ENCODE data around the gene TMEM132D. TPM values are rescaled to one million over a fixed set of nuclear protein-coding genes. Genes with fewer than 3 reads are reported as not detected.

Gene TMEM132D
- total RNA-seq, 2 donors from 2014 or later = 4.4 to 14.2 TPM

DNA sequence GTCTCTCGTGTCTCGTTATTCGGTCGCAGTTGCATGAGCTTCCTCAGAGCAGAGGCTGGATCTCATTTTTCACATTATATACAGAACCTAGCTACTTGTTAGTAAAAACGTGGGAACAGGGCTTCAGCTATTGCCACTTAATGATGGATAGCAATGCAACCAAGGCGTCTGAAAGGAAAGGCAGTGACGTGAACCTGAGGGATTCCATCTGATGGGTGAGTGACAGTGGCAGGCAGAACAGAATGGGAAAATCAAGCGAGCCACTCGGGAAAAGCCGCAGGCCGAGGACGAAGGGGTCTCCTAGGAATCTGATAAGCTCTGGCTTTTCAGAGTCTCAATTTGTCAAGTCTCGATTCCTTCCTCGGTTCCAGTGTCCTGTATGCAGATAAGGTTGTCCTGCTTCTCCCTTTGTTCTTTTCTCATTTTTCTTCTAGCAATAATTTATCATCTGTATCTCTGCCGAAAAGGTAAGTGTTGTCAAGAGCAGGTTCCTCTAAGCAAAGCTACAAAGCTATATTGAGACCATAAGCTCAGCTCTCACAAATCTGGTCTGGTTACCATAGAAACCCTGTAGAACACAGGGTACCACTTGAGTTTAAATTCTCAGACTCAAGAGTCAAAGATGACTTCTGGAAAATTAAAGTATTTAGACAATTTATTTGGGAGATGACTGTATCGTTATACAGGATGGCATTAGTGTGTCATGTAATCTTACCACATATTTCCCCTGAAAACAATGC, 633.9 kb downstream of the TMEM132D start:
- Histone ChIP-seq H3K27ac (ENCODE audit: low read depth, low read length) (no peak overlapping the region), H3K9me3 (ENCODE audit: control insufficient read depth, low read length) (no peaks in the 10 kb centered on the region), H3K9ac (ENCODE audit: extremely low read depth, low read length, poor library complexity, severe bottlenecking) (no peak overlapping the region), H3K4me3 (ENCODE audit: low read length) (no peak overlapping the region), H3K4me1 (ENCODE audit: control insufficient read depth, insufficient read depth, low read length) (no peaks in the 10 kb centered on the region), H3K36me3 (ENCODE audit: control insufficient read depth, insufficient read depth, low read length) (no peaks in the 10 kb centered on the region), H3K27me3 (ENCODE audit: control insufficient read depth, insufficient read depth, low read length, poor library complexity, severe bottlenecking) (no peaks in the 10 kb centered on the region)
- H3K27me3 Mint-ChIP-seq (ENCODE audit: insufficient read depth) = peaks cover 2% of the 10 kb centered on the region
- H3K27ac Mint-ChIP-seq = no peak overlapping the region
- H3K36me3 Mint-ChIP-seq (ENCODE audit: low read depth) = no peaks in the 10 kb centered on the region
- H3K4me1 Mint-ChIP-seq = peaks cover 3% of the 10 kb centered on the region
- no peak for DNase-seq
- TF ChIP-seq CTCF (conservative IDR thresholded peaks at IDR 0.05) = no peak
- no peak overlapping the region for H3K4me3 Mint-ChIP-seq
- 89 to 90% methylated on average over 13 to 16 of the region's 16 CpGs for WGBS, 2 experiments (ENCODE audit: insufficient coverage in 1 of 2, insufficient read length in 1 of 2)
- peaks cover 14% of the 10 kb centered on the region for H3K9me3 Mint-ChIP-seq

GRCh38 chr12:129258781-129259318, 645.0 kb downstream of the TMEM132D start:
- Histone ChIP-seq H3K4me3 (ENCODE audit: low read length) (no peak overlapping the region), H3K4me1 (ENCODE audit: control insufficient read depth, insufficient read depth, low read length) (no peaks in the 10 kb centered on the region), H3K9me3 (ENCODE audit: control insufficient read depth, low read length) (no peaks in the 10 kb centered on the region), H3K36me3 (ENCODE audit: control insufficient read depth, insufficient read depth, low read length) (no peaks in the 10 kb centered on the region), H3K27ac (ENCODE audit: low read depth, low read length) (no peak overlapping the region), H3K9ac (ENCODE audit: extremely low read depth, low read length, poor library complexity, severe bottlenecking) (no peak overlapping the region), H3K27me3 (ENCODE audit: control insufficient read depth, insufficient read depth, low read length, poor library complexity, severe bottlenecking) (no peaks in the 10 kb centered on the region)
- no peak for DNase-seq
- H3K27ac Mint-ChIP-seq = no peak overlapping the region
- H3K4me1 Mint-ChIP-seq = no peaks in the 10 kb centered on the region
- H3K4me3 Mint-ChIP-seq = no peak overlapping the region
- TF ChIP-seq CTCF (conservative IDR thresholded peaks at IDR 0.05) = no peak
- H3K27me3 Mint-ChIP-seq (ENCODE audit: insufficient read depth) = no peaks in the 10 kb centered on the region
- no peaks in the 10 kb centered on the region for H3K9me3 Mint-ChIP-seq
- no peaks in the 10 kb centered on the region for H3K36me3 Mint-ChIP-seq (ENCODE audit: low read depth)
- 91 to 100% methylated on average over 3 to 5 of the region's 5 CpGs for WGBS, 2 experiments (ENCODE audit: insufficient coverage in 1 of 2, insufficient read length in 1 of 2)

DNA sequence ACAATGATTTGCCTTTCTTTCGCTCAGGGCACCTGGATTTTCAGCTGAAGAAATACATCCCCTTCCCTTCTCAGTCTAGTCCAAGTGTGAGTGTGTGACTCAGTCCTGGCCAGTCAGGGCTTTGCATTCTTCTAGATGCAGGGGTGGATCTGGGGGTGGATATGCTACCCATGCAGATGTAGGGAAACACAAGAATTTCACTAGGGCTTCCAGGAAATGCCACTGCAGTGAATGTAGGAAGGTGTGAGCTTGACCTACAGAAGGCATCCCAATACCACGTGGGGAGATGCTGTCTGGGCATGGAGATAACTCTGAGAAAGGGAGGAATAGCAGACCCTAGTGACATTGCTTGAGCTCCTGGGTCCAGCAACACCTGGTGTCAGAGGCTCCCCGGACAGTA, 646.3 kb downstream of the TMEM132D start:
- Histone ChIP-seq H3K4me3 (ENCODE audit: low read length) (no peak overlapping the region), H3K9ac (ENCODE audit: extremely low read depth, low read length, poor library complexity, severe bottlenecking) (no peak overlapping the region), H3K4me1 (ENCODE audit: control insufficient read depth, insufficient read depth, low read length) (no peaks in the 10 kb centered on the region), H3K27me3 (ENCODE audit: control insufficient read depth, insufficient read depth, low read length, poor library complexity, severe bottlenecking) (no peaks in the 10 kb centered on the region), H3K9me3 (ENCODE audit: control insufficient read depth, low read length) (no peaks in the 10 kb centered on the region), H3K27ac (ENCODE audit: low read depth, low read length) (no peak overlapping the region), H3K36me3 (ENCODE audit: control insufficient read depth, insufficient read depth, low read length) (no peaks in the 10 kb centered on the region)
- H3K36me3 Mint-ChIP-seq (ENCODE audit: low read depth) = no peaks in the 10 kb centered on the region
- no peak for DNase-seq
- H3K4me3 Mint-ChIP-seq = no peak overlapping the region
- no peaks in the 10 kb centered on the region for H3K27me3 Mint-ChIP-seq (ENCODE audit: insufficient read depth)
- WGBS, 2 experiments (ENCODE audit: insufficient coverage in 1 of 2, insufficient read length in 1 of 2) = 73 to 82% methylated on average over 3 of the region's 3 CpGs
- no peaks in the 10 kb centered on the region for H3K9me3 Mint-ChIP-seq
- H3K4me1 Mint-ChIP-seq = no peaks in the 10 kb centered on the region
- H3K27ac Mint-ChIP-seq = no peak overlapping the region
- TF ChIP-seq CTCF (conservative IDR thresholded peaks at IDR 0.05) = no peak
